Activated gamma-delta T cell treated with Interleukin-2 at 50 U/mL for 16 hours (primary cell): ENCODE data around the gene MTARC1.

Source experiments
- DNase-seq: peaks from one replicate; pipeline ENCODE4 v3.0.0-alpha.2; 2020

MTARC1 gene

DNA sequence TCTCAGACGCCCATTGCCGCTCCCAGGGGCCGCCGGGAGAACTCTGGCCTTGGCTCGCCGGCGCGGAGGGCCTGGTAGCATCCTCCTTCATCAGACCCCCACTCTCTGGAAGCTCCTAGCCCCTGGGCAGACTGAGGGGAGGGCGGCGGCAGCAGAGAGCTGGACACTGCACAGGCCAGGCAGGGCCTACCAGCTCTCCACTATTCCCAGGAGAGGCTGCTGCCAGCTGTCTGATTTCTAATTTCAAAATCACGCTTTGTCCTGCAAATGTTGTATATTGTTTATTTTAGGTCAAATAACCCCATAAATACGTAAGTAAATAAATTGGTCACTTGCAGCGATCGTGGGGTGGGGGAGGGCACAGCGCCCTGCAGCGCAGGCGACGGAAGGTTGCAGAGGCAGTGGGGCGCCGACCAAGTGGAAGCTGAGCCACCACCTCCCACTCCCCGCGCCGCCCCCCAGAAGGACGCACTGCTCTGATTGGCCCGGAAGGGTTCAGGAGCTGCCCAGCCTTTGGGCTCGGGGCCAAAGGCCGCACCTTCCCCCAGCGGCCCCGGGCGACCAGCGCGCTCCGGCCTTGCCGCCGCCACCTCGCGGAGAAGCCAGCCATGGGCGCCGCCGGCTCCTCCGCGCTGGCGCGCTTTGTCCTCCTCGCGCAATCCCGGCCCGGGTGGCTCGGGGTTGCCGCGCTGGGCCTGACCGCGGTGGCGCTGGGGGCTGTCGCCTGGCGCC, at the start of gene MTARC1:
Gene MTARC1, plus strand, starts transcription at position 577 of the 732 bp plus-strand sequence. Its CDS starts 32 bp downstream, at position 609.
- DNase-seq = no peak

DNA sequence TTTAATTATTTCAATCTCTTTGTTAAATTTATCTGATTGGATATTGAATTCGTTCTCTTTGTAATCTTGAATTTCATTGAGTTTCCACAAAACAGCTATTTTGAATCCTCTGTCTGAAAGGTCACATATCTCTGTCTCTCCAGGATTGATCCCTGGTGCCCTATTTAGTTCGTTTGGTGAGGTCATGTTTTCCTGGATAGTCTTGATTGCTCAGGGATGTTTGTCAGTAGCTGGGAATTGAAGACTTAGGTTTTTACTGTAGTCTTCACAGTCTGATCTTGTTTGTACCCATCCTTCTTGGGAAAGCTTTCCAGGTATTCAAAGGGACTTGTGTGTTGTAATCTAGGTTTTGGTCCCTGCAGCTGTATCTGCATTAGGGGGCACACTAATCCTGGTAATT, 45.4 kb upstream of the MTARC1 start:
- no peak for DNase-seq

DNA sequence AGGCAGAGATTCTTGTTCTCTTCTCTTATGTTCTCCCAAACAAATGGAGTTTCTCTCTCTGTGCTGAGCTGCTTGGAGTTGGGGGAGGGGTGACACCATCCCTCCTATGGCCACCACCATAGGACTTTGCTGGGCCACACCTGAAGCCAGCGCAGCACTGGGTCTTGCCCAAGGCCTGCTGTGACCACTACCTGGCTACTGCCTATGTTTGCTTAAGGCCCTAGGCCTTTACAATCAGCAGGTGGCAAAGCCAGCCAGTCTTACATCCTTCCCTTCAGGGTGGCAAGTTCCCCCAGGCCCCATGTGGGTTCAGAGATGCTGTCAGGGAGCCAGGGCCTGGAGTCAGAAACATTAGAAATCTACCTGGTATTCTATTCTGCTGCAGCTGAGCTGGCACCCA, 44.9 kb upstream of the MTARC1 start:
- no peak for DNase-seq

DNA sequence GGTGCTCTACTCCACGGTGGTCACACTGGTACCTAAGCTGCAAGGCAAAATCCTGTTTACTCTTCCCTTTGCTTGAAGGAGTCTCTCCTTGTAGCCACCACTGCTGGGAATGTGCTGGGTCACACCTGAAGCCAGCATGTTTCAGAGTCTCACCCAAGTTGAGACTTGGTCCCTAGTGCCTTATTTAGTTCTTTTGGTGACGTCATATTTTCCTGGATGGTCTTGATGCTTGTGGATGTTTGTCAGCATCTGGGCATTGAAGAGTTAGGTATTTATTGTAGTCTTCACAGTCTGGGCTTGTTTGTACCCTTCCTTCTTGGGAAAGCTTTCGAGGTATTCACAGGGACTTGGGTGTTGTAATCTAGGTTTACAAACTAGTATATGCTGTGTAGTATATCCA, 44.2 kb upstream of the MTARC1 start:
- DNase-seq = no peak

DNA sequence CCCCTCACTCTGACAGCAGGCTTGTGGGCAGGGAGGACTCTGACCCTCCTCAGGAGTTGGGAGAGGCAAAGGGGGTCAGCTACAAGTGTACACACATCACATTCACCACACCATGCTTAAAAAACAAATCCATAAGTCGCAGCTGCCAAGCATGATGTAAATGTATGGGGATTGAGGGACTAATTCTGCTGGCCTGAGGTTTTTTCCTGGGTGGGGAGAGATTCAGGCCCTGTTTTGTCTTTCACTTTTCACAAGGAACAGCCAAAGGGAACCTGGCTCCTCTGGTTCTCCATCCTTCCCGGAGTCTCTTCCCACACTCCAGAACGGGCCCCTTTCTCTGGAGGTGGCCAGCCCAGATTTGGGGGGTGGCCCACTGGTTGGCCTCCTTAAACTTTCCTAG, 39.9 kb upstream of the MTARC1 start:
- DNase-seq = no peak

DNA sequence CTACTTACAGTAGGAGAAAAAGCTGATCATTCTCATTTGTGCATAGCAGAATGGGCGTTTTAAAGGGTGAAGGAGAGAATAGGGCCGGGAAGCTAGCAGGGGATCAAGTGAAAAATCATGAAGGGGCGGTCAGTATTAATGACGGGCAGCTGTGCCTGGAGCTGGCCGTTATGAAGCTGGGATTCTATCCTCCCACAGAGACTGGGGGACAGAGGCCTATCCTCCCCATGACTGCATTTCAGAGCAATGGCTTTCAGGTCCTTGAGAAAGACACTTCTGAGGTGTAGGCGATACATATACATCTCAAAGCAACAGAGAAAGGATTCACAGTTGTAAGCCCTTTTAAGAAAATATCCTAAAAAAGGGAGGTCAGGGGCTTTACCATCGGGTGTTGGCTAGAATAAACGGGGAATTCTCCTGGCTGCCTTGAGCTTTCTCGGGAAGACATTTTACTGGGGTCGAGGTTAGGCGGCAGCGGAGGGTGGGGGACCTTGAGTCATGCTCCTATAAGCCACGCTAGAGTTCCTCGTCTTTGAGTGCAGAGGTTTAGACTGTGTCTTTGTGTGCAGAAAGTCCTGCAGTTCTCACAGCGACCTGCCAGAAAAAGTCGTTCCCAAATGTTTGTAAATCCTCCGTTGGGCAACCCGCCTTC, 39.1 kb upstream of the MTARC1 start:
- no peak for DNase-seq

DNA sequence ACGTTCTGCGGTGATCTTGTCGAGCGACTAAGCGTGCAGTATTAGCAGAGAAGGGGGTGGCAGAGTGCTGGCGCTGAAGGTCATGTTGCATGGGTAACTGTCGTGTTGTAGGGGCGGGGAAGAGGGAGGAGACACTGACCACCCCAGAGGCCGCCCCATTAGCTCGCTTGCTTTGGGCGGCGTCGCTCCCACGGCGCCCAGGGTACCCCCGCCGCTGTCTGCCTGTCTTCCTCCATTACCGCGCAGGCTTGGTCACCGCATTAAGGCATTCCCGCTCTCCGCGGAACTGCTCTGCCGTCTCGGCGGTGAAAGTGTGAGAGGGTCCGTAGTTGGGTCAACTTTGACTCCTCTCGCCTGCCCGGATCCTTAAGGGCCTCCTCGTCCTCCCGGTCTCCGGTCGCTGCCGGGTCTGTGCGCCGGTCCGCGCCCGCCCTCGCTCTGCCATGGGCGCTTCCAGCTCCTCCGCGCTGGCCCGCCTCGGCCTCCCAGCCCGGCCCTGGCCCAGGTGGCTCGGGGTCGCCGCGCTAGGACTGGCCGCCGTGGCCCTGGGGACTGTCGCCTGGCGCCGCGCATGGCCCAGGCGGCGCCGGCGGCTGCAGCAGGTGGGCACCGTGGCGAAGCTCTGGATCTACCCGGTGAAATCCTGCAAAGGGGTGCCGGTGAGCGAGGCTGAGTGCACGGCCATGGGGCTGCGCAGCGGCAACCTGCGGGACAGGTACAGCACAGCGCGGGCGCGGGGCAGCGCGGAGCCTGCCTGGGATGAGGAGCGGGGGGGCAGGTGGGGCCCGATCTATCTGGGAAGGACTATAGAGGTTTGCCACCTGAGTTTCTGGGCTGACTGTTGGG, 38.4 kb upstream of the MTARC1 start, which contains the start of gene MTARC2:
Gene MTARC2, plus strand, starts transcription at position 234 of the 846 bp plus-strand sequence. Its CDS starts 210 bp downstream, at position 444.
- DNase-seq = no peak

DNA sequence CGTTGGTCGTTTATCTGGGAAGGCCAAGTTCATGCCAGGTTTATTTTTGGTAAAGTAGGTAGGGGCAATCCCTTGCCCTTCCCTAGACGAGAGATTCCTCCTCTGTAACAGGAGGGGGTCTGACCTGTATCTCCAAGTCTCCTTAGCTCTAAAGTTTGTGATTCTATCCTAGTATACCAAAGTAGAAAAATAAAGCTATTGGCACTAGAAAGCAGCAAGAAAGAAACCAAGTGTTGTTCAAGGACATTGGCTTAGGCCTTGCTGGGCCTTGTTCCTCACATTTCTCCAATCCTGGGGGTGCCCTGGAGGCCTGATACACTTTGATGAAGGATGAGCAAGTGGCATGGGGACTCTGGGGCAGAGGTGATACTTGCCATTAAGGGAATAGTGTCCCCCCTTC, 37.8 kb upstream of the MTARC1 start:
- DNase-seq = no peak

DNA sequence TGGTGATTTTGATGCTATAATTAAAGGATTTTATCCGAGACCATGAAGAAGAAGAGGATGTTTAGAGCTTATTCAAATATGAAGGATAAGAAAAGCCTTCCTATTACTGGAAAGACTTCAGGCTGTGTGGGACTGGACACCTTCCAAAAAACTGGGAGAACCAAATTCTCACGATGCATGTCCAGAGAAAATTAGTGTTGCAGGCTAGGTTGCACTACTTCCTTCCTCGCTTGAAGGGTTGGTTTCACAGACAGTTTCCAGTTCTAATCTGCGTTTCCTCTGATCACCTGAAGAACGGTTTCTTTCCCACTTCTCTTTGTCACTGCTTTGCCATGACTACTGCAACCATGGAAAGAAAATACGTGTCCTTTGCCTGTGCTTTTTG, 36.6 kb upstream of the MTARC1 start:
- no peak for DNase-seq

DNA sequence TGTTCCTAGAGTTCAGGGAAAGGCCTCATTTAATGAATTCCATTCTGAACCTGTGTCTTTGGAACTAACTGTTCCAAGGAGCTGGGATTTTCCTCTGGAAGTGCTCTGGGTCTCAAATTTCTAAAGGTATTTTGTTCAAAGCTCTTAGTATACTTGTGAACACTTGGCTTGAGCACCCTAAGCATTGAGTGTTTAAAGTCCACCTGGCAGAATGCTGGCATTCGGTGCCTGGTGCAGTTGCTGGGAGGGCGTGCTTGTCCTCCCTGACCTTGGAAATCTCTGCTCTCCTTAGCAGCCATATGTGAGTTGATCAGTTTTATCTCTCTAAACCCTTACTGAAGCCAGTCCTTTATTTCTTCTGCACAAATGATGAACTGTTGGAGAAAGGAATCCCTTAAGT, 35.6 kb upstream of the MTARC1 start:
- DNase-seq = no peak

DNA sequence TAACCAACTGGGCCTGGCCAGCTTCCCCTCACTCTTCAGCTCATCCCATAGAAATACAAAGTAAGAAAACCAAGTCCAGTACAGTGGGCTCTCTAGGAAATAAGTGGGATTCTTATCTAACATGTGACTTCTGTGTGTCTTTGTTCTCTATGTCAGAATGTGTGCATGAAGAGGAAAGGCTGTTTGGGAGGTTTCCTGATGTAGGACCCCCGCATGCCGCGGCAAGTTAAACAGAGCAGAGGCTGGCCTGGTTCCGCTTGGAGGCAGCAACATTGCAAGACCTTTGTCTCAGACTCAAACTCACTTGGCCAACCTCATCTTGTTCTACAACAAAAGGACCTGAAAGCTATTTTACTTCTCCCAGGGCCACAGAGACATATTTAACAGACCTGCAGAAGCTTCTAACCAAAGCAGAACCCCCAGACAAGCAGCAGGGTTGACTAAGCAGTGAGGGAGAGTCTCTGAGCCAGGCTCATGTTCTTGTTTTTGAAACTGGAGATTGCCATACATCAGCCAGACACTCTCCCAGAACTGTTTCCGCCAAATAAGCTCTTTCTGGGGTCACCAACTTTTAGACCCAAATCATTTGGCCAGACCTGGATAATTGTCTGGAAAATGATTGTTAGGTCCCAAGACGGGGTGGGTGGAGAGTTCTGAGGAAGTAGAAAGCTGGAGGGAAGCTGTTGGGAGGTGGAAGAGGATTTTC, 32.3 kb upstream of the MTARC1 start:
- no peak for DNase-seq

DNA sequence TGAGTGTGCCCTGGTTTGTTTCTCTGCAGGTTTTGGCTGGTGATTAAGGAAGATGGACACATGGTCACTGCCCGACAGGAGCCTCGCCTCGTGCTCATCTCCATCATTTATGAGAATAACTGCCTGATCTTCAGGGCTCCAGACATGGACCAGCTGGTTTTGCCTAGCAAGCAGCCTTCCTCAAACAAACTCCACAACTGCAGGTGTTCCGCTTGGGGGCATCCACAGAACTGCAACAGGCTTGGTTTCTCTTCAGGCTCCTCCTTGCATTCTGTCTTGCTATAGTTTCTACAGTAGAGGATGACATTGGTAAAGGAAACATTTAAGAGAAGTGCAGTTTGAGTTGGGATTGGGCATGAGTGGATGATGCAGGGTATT, 31.8 kb upstream of the MTARC1 start:
- no peak for DNase-seq

DNA sequence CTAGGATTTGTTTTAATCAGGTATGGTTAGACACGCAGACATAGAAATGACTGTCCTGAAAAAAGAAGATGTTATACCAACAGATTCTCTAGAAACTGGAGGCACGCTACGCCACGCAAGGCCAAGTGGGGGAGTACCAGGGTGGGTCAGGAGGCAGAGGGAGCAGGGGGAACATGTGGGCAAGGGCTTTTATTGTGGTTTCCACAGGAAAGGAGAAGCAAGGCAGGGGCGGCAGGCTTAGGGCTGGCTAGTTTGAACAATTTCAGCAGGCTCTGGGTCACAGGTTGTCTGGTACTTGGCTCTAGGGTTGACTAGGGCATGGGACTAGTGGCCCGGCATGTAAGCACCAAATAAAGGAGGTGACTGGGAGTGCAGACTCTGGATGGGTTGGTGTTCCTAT, 31.4 kb upstream of the MTARC1 start:
- DNase-seq = no peak

DNA sequence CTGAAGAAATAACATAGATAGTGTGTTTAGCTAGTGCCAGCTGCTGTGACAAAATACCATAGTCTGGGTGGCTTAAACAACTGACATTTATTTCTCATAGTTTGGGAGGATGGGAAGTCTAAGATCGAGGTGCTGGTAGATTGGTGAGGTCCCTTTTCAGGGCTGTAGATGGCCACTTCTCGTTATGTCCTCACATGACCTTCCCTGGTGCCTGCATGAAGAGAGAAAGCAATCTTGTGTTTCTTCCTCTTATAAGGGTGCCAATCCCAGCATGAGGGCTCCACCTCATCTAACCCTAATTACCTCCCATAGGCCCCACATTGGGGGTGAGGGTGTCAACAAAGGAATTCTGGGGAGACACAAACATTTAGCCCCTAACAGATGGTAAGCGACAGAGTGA, 29.3 kb upstream of the MTARC1 start:
- DNase-seq = no peak

DNA sequence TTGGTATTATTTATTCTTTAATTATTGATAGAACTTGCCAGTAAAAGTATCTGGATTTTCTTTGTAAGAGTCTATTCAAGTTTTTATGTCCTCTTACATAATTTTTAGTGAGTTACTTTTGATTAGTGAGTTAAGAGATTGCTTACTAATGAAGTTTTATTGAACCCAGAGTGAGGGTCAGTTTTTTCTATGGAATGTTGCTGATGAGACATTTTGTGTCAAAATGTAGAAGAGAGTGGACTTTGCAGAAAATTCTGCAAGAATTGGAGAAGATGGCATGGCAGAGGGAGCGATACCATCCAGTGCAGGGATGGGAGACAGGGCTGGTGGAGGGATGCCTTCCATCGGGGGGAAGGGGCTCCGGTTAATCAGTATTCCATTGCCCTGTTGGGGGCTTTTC, 27.6 kb upstream of the MTARC1 start:
- DNase-seq = no peak

DNA sequence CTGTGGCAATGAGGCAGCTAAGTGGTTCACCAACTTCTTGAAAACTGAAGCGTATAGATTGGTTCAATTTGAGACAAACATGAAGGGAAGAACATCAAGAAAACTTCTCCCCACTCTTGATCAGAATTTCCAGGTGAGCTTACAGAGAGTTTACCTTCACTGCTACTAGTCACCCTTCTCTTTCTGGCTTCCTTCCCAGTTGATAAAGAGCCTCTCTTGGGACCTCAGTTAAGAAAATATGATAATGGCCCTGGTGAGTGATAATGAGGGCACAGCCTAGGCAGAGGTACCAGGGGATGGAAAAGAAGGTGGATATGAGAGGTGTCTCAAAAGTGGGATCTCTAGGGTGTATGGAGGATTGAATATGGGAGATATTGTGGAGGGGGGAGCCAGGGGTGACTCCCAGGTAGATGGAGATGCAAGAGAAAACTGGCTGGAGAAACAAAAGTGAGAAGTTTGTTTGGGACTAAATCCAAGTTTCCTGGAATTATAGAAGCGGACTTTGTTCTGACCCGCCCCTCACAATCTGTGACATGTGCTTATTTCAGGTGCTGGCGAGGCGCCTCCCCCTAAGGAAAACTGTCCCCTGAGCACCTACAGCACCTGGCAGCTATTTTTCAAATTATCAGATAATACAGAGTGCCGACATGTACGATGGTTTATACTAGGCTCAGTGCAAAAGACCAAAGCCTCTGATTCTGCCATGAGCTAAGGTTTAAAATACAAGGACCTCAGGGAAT, 24.9 kb upstream of the MTARC1 start:
- DNase-seq = no peak

DNA sequence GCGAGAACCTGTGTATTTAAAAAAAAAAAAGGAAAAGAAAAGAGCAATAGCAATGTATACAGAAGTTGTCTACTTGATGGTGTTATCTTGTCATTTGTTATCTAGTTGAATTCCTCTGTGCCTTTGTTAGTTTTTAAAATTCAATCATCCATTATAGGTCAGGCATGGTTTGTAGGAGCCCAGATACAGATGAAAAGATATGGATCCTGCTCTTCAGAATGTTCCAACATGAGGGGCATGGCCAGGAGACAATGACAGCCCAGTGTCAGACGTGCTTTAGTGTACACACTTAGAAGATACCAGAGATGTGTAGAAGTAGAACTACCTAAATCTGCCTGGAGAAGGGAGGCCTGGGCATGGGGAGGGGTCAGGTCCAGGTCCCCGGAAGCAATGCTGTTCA, 22.0 kb upstream of the MTARC1 start:
- no peak for DNase-seq

DNA sequence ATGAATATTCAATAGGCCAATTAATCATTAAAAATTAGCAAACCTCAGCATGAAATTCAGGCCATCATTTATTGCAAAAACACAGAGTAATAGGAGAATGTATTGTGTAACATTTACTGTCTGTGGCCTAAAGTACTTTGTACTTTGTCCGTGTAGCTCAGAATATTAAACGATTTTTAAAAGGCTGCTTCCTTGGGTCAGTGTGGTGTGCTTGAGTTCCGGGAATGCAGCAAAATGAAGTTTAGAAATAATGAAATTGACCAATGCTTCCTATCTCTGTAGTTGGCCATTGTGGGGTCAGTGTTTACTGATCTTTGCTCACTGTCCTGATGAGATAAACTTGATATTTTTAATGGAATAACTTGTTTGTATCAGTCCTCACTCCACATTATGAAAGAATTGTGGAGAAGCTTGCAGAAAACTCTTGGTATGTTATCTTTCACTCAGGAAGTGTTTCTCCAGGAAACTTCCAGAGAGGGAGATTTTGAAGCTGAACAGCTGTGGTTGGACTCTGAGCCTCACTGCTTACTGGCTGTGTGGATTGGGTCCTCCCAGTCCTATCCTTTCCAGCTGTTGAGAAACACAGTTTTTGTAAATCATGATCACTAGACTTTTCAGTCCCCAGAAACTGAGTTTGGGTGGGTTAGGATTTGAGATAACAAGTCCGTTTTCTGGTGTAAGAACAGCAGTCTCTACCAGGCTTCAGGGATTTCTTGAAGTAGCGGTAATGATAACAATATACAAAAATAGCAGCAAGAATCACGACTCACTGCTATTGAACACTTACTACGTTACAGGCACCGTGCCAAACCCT, 19.2 kb upstream of the MTARC1 start:
- no peak for DNase-seq

DNA sequence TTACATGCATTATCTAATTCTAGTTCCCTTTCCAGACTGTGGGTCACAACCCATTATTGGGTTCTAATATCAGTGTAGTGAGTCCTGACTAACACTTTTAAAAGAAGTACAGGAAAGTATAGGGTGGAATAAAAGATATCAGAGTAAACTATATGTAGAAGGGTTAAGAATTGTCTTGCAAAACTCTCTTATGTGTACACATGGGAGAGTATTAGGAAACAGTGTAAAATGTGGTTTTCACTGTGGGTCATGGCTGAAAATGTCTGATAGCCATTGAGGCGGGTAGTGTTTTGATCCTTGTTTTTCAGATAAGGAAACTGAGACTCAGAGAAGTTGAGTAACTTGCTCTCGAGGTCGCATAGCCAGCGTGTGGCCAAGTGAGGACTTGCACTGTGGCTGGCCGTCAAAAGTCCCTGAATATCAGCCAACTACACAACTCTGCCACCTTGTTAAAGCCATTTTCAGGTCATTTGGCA, 18.5 kb upstream of the MTARC1 start:
- DNase-seq = no peak

DNA sequence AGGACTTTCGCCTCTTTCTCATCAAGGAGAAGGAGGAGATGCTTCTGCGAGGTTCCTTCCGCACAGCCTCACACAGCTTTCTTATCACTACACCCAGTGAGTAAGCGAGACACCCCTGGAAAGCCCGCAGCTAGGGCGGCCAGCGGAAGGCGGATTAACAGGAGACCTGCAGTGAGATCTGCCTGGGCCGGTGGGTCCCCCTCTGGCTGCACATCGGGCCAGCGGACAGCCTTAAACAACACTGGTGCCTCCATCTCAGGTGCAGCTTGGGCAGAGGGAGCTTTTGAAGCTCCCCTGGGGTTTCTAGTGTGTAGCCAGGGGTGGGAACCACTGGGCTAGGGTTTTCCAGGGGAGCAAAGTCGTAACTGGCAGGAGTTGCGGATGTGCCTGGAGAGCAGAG, 17.5 kb upstream of the MTARC1 start:
- DNase-seq = no peak

DNA sequence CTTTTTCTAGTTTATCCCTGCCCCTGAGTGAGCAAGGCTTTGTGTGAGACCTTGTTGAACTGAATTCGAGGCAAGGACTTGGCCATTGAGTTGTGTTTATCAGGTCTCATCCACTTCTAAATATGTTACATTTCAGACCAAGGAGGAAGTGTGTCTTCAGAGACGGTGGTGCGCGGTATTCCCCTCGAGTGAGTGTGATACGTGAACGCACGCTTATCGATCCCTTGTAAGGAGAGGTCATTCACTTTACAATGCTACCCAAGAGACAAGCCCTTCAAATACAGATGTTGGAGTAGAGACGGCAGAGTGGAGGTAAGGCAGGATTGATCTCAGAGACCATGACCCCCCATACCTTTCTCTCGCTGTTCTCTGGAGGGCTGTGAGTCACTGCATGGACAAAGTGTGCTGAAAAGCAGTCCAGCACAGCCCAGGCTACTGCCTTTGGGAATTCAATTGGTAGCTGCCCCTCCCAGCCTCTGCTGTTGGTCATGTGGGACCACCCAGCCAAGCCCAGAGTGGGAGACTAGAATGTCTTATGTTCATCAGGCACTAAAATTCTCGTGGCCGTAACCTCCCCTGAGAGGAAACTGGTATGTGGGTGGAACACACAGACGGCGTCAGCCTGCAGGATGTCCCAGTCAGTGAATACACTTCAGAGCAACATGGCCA, 16.3 kb upstream of the MTARC1 start:
- DNase-seq = no peak
